Neutrophil (primary cell): Measurements from ENCODE around the gene EVA1A.

Experiments used
- H3K27ac ChIP-seq: fragments of 200-600 bp; sonication (generic); 2 replicates; pipeline ENCODE4 v1.5.1; 2016; ENCODE audit warnings: mild to moderate bottlenecking, moderate library complexity
- H3K27me3 ChIP-seq: fragments of 200-600 bp; sonication (generic); 2 replicates; pipeline ENCODE4 v1.6.0; 2016; ENCODE audit warnings: mild to moderate bottlenecking
- H3K36me3 ChIP-seq: fragments of 200-600 bp; sonication (generic); 2 replicates; pipeline ENCODE4 v1.5.1; 2017
- H3K4me1 ChIP-seq, 2 experiments: fragments of 200-600 bp in 1 of 2; sonication (generic) in 1 of 2; 1 replicate in 1 of 2; 2 replicates in 1 of 2; pipeline versions ENCODE4 v1.5.1 to v1.6.1; 2013 to 2016; ENCODE audit warnings: low read depth in 1 of 2, low read length in 1 of 2, mild to moderate bottlenecking in 1 of 2, moderate library complexity in 1 of 2; ENCODE audit not compliant: control insufficient read depth in 1 of 2, insufficient read depth in 1 of 2
- H3K4me3 ChIP-seq, 2 experiments: fragments of 200-600 bp in 1 of 2; sonication (generic) in 1 of 2; 1 replicate in 1 of 2; 2 replicates in 1 of 2; pipeline ENCODE4 v1.5.1; 2013 to 2016; ENCODE audit warnings: low read depth in 1 of 2, low read length in 1 of 2, mild to moderate bottlenecking in 1 of 2, moderate library complexity in 1 of 2
- H3K9me3 ChIP-seq: fragments of 200-600 bp; sonication (generic); 2 replicates; pipeline ENCODE4 v1.5.1; 2016
- CTCF ChIP-seq: fragments of 200-600 bp; sonication (generic); IDR thresholded peaks from 2 replicates; pipeline ENCODE4 v1.5.1; 2016; ENCODE audit warnings: antibody characterized with exemption

The EVA1A gene

DNA sequence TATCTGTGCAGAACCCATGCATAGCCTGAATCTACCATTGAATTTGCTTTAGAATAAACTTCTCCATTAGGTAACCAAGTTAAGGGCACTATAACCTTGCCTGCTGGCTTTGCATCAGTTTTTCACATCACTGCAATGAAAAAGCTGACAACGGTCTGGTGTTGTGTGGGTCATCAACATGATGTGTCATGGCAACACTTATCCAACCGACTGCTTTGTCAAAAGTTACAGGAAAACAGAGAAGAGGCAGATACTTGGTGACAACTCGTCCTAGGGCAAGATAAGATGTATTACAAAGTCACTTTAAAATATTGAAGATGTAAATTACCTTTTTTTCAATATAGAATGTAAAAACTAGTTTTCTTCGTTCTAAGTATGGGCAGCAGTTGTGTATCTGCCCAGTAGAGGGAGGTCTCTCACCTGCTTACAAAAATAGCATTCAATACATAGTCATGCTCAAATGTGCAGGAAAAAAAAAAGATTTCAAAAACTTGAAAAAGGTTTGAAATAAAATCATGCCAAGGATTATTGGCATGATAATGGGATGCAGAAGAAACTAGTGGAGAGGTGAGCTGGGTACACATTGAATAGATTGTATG is 96.3 kb downstream of the EVA1A start:
- H3K4me3 ChIP-seq = no peak overlapping the region
- no peaks in the 10 kb centered on the region for H3K4me1 ChIP-seq
- peaks cover 29% of the 10 kb centered on the region for H3K27me3 ChIP-seq
- no peak for TF ChIP-seq CTCF
- no peaks in the 10 kb centered on the region for H3K9me3 ChIP-seq
- no peak overlapping the region for H3K27ac ChIP-seq
- H3K36me3 ChIP-seq = no peaks in the 10 kb centered on the region

DNA sequence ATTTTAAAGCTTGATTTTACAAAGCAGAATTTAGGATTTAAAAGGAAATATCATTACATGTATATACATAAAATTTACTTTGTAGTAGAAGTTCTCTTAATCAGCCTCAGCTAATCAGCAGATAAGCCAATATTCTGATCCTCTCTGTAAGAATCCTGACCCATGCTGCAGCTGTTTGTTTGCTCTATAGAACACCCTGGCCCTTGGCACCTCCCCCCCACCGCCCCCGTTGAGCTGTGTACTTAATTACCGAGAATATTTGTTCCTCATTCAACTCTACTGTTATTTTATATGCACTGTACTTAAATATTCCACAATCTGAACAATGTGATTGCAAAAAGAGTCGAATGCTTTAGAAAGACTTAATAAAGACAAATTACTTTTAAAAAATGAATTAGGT is 98.0 kb downstream of the EVA1A start:
- Histone ChIP-seq H3K4me1 (no peaks in the 10 kb centered on the region), H3K27ac (no peak overlapping the region), H3K27me3 (peaks cover 26% of the 10 kb centered on the region), H3K9me3 (no peaks in the 10 kb centered on the region), H3K36me3 (no peaks in the 10 kb centered on the region), H3K4me3 (no peak overlapping the region)
- no peak for TF ChIP-seq CTCF

DNA sequence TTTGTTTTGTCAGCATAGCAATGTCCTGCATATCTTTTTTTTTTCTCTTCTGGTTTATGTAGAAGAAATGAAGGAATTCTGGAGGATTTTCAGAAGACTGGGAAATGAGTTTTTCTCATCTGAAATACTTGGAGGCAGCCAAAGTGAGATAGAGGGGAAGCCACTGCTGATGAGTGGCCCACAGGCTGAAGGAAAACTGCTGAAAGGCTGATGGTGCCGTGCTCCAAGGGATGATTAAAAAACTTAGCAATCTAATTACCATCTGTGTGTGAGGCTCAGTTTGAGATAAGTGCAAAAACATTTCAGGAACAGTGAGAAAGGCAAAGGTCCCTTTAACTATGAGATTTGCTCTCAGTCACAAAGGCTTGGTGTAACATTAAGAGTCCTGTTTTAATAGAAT is 98.5 kb downstream of the EVA1A start:
- Histone ChIP-seq H3K27me3 (peaks cover 26% of the 10 kb centered on the region), H3K36me3 (no peaks in the 10 kb centered on the region), H3K4me3 (no peak overlapping the region), H3K27ac (no peak overlapping the region), H3K4me1 (no peaks in the 10 kb centered on the region), H3K9me3 (no peaks in the 10 kb centered on the region)
- TF ChIP-seq CTCF = no peak

DNA sequence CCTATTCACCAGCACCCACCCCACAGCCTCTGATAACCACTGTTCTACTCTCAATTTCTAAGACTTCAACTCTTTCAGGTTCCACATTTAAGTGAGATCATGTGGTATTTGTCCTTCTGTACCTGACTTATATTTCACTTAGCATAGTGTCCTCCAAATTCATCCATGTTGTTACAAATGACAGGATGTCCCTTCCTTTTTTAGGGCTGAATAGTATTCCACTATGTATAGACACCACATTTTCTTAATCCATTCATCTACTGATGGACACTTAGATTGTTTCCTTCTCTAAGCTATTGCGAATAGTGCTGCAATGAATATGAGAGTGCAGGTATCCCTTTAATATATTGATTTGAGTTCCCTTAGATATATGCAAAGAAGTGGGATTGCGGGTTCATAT is 100.1 kb downstream of the EVA1A start:
- no peak overlapping the region for H3K4me3 ChIP-seq
- H3K27me3 ChIP-seq = peaks cover 26% of the 10 kb centered on the region
- no peaks in the 10 kb centered on the region for H3K4me1 ChIP-seq
- H3K9me3 ChIP-seq = no peaks in the 10 kb centered on the region
- no peak overlapping the region for H3K27ac ChIP-seq
- H3K36me3 ChIP-seq = no peaks in the 10 kb centered on the region
- no peak for TF ChIP-seq CTCF

DNA sequence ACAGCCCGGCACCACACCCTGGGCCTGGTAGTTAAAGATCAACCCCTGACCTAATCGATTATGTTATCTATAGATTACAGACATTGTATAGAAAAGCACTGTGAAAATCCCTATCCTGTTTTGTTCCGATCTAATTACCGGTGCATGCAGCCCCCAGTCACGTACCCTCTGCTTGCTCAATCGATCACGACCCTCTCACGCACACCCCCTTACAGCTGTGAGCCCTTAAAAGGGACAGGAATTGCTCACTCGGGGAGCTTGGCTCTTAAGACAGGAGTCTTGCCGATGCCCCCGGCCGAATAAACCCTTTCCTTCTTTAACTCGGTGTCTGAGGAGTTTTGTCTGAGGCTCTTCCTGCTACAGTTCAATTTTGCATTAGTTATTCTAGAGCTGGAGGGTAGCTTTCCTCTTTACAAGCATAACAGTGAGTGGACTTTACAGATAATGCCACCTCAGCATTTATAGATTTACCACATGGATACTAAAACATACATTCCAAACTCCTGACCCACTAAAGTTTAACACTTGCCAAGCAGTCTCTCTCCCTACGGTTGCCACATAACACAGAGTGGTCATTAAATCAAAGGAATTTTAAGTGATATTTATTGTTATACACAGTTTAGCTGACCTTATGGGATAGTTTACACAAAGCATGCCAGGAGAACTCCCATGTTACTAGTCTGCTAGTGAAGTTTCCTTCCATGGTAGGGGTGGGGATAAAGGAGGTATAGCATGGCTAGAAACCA is 101.0 kb downstream of the EVA1A start:
- Histone ChIP-seq H3K27ac (no peak overlapping the region), H3K4me1 (no peaks in the 10 kb centered on the region), H3K9me3 (no peaks in the 10 kb centered on the region), H3K4me3 (no peak overlapping the region), H3K36me3 (no peaks in the 10 kb centered on the region), H3K27me3 (peaks cover 26% of the 10 kb centered on the region)
- no peak for TF ChIP-seq CTCF
